GM04504 (cell line): Measurements from ENCODE around the gene CRYBG2.
A peak's percentile ranks its signal among the peaks of the same experiment; 100 is the strongest.

ENCODE experiments used
- DNase-seq: peaks from one replicate; pipeline ENCODE4 v3.0.0-alpha.2; 2012; ENCODE audit warnings: low read depth

The CRYBG2 gene

DNA sequence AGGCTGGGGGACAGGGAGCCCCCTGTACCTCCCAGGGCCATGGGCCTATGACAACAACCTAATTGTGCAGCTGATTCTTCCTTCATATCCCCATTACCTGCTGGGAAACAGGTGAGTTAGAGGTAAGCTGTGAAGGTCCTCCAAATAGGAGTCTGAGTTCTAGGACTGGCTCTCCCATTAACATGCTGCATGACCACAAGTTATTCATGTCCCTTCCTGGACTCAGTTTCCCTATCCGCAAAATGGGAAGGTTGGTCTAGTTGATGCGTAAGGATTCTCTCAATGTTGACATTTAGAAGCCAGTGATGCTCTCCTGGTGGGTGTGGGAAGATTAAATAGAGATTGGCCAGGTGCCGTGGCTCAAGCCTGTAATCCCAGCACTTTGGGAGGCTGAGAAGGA is 14.6 kb upstream of the CRYBG2 start:
- no peak for DNase-seq

DNA sequence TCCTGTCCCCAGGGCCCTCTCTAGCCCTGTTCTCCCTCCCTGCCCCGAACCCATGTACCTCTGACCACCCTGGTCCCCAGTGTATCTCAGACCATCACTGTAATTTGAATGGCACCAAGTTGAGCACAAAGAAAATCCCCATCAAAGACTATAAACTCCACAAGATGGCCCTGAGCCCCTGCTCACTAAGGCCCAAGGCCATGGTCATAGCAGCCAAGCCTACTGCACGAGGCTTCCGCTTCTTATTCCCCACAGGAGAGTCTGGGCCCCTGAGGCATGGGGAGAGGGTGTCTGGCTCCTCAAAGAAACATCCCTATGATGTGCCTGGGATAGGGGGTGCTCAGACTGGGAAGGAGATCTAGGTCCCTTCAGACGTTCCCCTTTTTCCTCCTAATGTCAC is 14.1 kb upstream of the CRYBG2 start:
- no peak for DNase-seq

DNA sequence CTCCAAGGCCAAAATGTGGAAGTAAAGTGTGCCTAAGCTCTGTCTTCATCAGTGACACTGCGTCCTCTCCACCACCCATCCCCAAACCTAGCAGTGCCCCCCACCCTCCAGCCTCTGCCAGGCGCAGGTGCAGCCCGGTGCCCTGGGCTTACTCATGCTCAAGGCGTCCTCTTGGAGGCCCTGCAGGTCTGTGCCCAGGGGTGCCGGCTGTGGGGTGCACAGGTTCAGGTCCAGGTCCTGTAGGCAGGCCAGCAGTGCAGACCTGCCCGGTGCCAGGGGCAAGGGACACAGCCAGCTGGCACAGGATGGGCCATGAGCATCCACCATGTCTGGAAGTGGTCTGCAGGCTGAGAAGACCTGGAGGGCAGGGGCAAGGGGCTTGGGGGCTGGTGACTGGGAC is 13.5 kb upstream of the CRYBG2 start:
- DNase-seq = no peak

DNA sequence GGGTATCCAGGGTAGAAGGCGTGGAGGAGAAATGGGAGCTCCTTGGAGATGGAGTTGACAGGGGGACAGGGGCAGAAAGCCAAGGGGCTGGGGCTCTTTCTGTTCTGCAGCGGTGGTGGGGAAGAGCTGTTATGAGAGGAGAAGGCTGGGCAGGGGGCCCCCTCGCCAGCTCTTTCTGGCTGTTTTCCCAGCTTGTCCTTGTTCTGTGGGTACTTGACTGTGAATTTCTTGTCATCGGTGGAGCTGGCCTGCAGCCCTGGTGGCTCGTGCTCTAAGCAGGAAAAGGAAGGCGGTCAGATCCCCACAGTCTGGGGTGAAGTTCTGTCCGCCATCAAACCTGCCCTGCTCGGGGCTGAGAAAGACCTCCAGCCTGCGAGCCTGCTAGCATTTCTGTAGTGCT is 11.0 kb upstream of the CRYBG2 start:
- no peak for DNase-seq

DNA sequence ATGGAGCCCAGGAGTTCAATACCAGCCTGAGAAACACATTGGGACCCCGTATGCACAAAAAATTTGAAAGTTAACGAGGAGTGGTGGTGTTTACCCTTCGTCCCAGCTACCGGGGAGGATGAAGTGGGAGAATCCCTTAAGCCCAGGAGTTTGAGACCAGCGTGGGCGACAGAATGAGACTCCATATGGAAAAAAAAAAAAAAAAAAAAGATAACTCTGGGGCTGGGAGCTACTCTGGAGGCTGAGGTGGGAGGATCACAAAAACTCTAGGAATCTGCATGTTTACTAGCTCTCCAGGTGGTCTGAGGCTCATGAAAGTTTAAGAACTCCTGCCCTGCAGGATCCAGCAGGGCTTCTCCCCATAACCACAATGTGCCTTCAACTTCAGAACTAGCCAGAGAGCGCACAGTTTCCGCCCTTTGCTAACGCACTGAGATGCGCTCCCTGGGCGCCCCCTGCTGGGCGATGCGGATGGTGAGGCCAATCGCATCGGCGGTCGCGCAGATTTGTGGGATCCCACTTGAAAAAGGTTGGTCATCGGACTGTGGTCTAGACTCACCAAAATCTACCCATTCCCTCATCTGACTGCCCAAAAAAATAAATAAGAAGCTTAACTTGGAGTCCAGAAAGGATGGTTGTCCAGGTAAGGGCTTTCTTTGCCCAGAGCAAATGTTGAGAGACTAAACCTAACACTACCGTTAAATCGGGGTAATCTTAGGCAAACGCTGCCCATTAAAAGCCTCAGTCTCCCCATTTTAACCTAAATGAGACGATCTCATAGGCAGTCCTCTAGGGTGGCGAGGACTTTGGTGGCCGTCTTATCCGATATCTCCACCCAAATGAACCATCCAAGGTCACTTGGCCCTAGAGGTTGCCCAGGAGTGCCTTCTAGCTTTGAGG is 9.9 kb upstream of the CRYBG2 start:
- DNase-seq = peak; percentile 28

DNA sequence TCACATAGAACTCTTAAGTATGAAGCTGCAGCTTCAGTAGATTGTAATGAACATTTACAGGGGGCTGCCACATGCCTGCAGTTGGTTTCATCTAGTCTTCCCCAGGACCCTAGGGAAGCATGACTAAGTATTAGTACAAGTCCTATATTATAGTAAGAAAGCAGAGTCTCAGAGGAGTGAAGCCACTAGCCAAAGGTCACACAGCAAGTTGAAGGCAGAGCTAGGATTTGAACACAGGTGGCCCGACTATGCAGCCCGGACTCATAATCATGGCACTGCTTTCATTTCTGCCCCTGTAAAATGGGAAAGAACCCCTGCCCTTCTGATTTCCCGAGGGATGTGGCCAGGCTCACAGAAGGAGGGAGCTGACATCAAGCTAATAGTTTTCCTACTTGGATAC is 8.4 kb upstream of the CRYBG2 start:
- no peak for DNase-seq

DNA sequence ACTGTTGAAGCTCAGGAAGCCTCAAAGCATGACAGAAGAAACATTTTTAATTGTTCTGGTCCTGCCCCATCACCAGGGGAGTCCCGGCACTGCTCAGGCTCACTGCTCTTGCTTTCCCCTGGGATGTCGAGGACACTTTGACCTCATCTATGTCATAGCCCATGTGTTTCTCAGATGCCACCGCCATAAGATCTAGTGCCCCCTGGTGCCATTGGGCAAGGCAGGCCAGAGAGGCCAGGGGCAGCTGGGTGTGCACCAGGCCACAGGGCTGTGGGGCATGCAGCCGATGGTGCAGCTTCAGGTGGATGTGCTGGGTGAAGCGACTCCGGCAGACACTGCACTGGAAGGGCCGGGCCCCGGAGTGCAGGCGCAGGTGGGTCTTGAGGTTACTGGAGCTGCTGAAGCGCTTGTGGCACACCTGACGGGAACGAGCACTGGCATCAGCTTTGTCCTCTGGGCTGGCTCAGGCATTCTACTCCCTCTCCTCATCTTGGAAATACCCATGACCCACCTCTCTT is 7.7 kb upstream of the CRYBG2 start:
- DNase-seq = no peak

DNA sequence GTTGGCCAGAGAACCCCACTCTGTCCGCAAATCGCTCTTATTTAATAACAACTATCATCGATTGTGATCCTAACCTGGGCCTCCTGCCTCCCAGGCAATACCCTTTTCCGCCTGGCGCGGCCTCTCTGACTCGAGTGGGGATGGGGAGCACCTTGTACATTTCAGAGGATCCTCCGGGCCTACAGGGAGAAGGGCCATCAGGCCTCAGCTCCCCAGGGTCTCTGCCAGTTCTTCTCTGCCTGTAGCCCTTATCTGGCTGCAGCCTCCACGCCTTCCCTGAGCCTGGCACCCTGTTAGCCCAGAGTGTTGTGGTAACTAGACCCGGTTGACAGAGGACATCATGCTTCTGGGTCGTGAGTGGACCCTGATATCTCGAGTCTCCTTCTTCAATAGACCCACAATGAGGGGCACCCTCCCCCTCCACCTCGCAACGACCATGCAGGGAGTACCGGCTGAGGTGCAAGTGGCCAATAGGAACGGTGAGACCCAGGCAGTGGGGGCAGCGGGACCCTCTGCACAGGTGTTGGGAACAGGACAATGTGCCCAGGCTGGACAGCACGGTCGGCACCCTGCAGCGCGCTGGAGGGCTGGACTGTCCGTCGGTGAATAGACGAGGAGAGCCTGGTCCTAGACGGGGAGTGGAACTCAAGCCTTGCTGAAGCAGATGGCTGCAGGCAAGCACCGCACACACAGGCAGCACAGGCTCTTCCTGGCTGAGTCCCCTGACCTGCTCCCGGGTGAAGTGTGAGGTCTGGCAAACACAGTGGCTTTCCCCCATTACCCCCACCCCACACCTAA is 7.1 kb upstream of the CRYBG2 start:
- no peak for DNase-seq

DNA sequence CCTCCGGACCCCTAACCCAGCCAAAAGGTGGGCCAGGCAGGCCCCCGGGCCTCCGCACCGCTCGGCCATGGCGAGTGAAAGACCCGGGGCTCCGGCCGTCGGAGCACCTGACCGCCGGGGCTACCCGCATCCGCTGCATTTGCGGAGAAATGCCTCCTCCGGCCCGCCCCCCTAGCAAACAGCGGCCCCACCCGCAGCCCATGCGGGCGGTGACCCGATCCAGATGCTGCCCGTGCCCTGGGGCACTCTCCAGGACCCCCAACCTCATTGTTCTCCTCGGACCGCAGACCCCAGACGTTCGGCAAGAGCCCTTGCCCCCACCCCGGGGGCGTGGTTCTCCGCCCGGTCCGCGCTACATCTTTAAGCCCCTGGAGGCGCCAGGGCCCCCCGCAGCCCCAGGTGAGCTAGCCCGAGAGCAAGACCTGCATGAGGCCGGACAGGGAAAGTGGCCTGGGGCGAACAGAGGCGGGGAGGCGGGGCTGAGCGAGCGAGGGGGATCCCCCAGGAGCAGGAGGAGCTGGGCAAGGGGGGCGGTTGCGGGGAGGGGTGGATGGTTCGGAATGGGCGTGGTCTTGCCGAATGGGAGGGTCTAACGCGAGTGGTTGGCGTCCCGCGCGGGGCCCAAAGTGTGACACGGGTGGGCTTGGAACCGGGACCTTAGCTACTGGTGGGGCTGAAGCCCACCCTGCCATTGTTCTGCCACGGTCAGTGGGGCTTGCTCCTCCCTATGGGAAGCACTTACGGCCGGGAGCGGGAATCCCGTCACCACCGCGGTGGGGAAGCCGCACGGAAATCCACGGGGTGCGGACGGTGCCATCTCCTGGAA is 6.3 kb upstream of the CRYBG2 start:
- no peak for DNase-seq

DNA sequence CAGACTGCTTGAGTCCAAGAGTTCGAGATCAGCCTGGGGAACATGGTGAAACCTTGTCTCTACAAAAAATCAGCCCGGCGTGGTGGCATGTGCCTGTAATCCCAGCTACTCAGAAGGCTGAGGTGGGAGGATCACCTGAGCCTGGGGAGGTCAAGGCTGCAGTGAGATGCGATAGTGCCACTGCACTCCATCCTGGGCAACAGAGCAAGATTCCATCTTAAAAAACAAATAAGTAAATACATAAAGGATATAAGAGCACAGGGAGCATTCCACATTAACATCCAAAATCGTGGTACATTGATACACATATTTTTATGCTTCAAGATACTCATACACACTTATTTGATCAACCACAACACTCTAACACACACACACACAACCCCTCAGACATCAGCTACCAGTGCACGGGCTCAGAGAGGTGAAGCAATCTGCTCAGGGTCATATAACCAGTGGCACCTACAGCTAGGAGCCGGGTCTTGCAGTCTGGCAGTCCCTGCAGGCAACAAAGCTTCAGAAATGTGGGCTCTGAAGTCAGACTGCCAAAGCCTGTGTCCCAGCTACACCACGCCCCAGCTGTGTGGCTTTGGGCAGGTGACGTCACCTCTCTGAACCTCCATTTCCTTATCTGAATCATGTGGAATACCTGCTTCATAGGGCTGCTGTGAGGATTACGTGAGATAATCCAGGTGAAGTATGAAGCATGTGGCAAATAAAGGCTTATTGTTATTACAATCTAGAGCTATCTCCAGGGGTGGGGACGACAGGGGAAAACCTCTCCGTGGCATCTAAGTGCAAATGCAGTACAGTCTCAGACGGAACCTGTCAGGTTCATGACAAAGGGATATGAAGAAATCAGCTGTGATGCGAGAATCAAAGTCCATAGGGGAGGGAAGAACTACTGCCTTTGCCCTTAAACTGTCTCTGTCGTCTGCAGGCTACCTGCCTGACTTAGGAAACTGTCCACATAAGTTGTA is 4.8 kb upstream of the CRYBG2 start:
- DNase-seq = no peak

DNA sequence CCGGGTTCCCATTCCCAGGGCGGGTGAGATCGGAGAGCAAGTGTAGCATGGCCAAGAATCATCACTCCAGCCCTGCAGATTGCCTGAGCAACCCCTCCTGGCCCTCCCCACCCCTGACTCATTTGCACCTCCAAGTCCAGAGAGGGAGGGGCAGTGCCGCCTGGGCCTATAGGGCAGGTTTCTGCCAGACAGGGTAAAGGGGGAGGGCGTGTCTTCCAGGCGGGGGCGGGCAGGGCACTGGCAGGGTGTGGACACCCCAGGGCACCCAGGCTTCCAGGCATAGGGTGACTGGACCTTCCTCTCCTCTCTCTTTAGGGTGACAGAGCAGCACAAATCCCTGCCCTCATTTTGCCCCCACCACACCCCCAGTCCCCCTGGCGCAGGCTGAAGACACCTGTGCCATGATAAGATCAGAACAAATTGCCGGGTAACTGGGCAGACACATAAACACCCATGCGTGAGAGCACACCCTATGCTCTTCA is 3.2 kb upstream of the CRYBG2 start:
- DNase-seq = no peak

DNA sequence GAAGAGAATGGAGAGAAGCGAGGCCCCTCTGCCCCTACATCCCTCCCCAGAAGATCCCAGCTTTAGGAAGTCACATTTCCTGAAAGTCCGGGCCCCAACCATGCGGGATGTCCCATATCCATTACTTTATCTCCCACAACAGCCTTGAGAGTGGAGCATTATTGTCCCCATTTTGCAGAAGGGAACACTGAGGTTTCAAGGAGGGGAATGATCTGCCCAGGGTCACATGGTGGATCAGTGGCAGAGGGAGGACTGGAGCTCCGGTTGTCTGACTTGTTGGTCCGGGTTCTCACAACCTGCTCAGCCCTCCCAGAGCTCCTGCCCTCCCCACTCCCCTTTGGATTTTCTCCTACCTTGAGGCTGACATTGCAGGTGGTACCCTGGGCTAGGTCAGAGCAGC is 2.2 kb upstream of the CRYBG2 start:
- no peak for DNase-seq

DNA sequence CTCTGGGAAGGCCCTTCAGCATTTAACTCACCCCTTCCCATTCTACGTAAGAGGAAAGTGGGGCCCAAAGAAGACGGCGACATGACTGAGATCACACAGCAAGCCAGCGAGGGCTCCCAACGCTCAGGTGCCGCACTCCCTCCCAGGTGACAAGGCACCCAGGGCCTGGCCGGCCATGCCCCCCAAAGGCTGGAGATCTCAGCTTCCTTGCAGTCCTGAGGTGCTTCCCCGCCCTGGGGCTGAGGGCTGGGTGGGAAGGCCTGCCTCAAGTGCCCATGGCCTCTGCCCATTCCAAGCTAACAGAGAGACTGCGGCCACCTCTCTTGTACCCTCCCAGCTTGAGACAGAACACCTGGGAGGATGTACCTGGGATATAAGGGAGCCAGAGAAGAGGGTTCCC is 1.0 kb upstream of the CRYBG2 start:
- DNase-seq = no peak

DNA sequence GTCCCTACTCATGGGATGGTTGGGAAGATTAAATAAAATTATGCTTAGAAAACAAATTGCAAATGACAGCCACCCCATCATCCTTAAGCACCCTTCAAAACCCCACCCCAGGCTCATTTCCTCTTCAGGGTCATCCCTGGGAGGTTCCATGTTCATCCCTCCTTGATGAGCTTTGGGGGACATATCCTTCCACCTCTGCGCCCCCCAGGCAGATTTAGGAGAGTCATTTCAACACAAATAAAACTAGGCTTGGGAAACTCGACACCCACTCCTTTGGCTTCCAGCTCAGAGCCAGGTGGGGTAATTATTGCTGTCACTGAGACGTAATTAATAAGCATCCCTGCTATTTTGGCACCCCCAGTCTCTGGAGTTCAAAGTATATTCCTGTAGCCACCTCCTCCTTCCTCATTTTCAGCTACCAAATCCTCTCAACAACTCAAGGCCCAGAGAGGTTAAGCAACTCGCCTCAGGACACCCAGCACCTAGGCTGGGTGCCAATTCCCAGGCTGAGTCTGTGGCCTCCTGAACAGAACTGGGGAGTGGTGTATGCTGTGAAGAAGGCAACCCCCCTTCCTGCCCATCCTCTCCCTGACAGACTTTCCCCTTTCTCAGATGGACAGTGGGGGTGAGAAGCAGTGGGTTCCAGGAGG is 595 bp downstream of the CRYBG2 start:
- no peak for DNase-seq

DNA sequence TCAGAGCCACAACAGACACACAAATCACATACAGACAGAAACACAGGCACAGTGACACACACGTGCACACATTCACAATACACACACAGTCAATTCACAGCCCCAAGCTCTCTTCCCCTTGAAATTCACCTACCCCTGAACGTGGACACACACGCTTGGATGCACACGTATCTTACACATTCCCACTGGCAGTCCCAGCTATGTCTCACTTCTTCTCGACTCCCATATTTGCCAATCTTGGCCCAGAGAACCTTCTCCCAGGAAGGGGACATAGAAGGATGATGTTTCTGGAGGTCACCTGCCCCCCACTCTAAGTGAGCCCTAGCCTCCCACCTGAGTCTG is 1.6 kb downstream of the CRYBG2 start:
- no peak for DNase-seq

DNA sequence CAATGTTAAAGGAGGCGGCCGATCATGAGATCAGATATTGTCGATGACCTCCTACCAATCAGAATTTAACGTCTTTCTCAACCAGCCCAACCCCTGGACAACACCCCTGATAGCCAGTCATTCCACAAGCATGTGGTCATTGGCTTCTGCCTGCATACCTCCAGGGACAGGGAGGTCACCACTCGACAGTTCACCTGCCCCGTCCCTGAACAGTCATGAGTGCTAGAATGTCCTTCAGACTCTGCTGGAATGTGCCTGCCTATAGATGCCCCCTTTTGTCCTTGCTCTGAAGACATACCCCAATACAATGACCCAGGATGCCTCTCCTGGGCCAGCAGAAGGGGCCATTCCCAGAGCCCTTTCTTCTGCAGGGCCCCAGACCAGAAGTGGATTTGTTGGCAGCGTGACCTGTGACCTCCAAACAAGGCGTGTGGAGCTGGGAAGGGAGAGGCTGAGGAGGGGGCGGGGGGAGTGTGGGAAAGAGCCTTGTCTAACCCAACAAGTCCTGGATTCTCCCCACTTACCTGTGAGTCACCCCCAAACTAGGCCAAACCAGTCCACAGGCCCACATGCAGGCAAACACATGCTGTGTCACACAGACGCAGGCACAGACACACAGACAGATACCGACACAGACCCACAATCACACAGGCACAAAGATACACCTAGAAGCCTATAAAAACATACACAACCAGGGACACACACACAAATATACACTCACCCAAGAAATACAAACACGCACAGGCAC is 2.2 kb downstream of the CRYBG2 start:
- no peak for DNase-seq

DNA sequence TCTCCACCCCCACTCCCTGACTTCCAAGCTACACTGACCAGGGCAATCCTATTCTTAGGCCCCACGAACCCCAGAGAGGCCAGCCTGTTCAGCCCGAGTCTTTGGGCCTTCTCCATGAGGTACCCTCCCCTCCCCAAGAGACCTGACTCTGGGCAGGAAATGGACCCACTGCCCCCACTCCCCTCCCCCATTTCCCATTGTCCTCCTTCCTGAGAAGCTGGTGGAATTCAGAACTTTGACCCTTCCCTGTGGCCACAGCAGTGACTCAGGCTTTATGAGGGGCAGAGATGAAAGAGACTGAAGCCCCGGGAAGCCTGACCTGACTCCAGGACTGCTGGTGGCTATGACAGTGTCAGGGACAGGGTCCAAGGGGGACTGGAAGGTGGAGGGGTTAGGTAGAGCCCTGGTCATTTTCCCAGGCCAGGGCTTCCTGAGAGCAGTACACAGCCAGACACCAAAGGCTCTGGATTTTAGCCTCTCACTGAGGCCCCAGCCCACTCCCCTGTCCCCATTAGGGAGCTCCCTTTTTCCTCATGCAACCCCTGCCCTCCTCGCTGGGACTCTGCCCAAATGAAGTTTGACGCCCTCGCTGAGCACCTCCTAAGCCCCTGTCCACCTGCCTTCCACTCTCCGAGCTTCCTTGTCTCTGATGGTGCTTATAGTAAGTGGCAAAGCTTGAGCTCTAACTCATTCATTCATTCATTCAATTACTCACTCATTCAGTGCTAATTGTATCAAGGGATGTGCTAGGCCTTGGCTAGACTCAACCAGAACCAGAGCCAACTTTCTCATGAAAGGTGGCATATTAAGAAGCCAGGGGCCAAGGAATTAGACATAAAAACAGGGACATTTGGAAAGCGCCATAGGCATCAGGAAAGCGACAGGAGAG is 3.0 kb downstream of the CRYBG2 start:
- no peak for DNase-seq

DNA sequence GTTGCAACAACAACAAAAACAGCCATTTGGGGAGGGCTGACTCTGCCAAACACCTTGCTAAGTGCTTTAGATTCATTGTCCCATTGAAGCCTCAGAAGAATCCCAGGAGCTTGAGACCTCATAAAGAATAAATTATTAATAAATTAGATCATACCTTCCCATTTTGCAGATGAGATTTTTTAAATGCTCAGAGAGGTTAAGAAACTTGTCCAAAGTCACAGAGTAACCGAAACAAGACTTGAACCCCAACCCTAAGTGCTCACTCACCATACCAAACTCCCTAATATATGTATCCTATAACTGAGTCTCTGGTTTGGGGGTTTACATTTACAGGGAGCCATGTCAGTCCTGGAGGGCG is 3.6 kb downstream of the CRYBG2 start:
- no peak for DNase-seq

DNA sequence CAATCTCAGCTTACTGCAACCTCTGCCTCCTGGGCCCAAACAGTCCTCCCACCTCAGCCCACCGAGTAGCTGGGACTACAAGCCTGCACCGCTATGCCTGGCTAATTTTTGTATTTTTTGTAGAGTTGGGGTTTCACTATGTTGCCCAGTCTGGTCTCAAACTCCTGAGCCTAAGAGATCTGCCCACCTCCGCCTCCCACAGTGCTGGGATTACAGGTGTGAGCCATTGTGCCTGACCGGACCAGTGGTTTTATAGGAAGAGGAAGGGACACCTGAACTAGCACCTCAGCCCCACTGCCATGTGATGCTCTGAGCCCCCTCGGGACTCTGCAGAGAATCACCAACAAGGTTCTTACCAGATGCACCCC is 4.1 kb downstream of the CRYBG2 start:
- no peak for DNase-seq
